Measurements from ENCODE around the gene LGMN.

DNA sequence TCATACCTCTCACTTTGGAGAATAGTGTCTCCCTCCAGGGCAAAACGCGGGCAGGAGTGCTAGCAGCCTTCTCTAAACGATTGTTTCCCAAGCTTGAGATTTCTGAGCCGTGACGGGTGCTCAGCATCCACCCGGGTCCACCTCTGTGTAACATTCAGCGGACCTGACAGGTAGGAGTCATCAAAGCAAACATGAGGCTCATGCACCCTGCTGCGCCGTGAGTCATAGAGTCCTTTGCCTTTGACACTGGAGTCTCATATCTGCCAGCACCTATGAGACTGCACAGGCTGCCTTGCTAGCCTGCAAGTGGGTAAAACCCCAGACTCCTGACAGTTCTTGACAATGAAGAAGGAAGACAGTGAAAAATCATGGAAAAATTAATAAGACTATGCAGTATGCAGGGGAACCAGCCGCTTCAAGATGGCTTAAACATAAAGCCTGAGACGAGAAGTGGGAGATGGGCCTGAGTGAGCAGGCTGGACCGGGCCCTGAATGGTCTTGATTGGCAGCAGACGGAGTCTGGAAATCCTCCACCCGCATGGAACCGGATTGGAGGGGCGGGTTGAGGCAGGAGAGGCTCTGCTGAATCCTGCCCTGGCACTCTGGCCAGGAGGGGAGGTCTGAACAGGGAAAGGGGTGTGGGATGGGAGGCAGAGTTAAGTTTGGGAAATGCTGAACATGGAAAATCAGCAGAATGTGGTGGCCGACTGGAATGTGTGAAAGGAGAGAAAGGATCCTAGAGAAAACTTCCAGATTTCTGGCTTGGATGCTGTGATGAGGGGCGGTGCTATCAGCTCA is 54.2 kb downstream of the LGMN start:
- TF ChIP-seq, protein P1, sequence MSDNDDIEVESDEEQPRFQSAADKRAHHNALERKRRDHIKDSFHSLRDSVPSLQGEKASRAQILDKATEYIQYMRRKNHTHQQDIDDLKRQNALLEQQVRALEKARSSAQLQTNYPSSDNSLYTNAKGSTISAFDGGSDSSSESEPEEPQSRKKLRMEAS (IDR thresholded peaks at IDR 0.05), result no peak
- TF ChIP-seq, protein P2, sequence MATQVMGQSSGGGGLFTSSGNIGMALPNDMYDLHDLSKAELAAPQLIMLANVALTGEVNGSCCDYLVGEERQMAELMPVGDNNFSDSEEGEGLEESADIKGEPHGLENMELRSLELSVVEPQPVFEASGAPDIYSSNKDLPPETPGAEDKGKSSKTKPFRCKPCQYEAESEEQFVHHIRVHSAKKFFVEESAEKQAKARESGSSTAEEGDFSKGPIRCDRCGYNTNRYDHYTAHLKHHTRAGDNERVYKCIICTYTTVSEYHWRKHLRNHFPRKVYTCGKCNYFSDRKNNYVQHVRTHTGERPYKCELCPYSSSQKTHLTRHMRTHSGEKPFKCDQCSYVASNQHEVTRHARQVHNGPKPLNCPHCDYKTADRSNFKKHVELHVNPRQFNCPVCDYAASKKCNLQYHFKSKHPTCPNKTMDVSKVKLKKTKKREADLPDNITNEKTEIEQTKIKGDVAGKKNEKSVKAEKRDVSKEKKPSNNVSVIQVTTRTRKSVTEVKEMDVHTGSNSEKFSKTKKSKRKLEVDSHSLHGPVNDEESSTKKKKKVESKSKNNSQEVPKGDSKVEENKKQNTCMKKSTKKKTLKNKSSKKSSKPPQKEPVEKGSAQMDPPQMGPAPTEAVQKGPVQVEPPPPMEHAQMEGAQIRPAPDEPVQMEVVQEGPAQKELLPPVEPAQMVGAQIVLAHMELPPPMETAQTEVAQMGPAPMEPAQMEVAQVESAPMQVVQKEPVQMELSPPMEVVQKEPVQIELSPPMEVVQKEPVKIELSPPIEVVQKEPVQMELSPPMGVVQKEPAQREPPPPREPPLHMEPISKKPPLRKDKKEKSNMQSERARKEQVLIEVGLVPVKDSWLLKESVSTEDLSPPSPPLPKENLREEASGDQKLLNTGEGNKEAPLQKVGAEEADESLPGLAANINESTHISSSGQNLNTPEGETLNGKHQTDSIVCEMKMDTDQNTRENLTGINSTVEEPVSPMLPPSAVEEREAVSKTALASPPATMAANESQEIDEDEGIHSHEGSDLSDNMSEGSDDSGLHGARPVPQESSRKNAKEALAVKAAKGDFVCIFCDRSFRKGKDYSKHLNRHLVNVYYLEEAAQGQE (IDR thresholded peaks at IDR 0.05; ENCODE audit: low read depth), result no peak
- TF ChIP-seq, protein P3, sequence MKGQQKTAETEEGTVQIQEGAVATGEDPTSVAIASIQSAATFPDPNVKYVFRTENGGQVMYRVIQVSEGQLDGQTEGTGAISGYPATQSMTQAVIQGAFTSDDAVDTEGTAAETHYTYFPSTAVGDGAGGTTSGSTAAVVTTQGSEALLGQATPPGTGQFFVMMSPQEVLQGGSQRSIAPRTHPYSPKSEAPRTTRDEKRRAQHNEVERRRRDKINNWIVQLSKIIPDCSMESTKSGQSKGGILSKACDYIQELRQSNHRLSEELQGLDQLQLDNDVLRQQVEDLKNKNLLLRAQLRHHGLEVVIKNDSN (IDR thresholded peaks at IDR 0.05), result no peak
- TF ChIP-seq YY1 (IDR thresholded peaks at IDR 0.05; ENCODE audit: low read depth) (no peak), CEBPB (IDR thresholded peaks at IDR 0.05) (no peak), EGR1 (IDR thresholded peaks at IDR 0.05) (no peak), NFIC (IDR thresholded peaks at IDR 0.05) (no peak; the same call in 1 of the 2 replicates), TAF1 (IDR thresholded peaks at IDR 0.05; ENCODE audit: low read depth) (no peak), EP300 (IDR thresholded peaks at IDR 0.05; ENCODE audit: borderline replicate concordance) (no peak), TCF12 (IDR thresholded peaks at IDR 0.05; ENCODE audit: low read depth) (no peak), TEAD4 (IDR thresholded peaks at IDR 0.05) (no peak), ZBTB7A (IDR thresholded peaks at IDR 0.05; ENCODE audit: low read depth) (no peak), CREB1 (IDR thresholded peaks at IDR 0.05; ENCODE audit: low read depth) (no peak), FOXM1 (IDR thresholded peaks at IDR 0.05; ENCODE audit: borderline replicate concordance, low read depth) (no peak)

All from Ishikawa (cell line).